HG02642 (cell line): Measurements from ENCODE around the gene TBC1D2B.
A peak's percentile ranks its signal among the peaks of the same experiment; 100 is the strongest.

ENCODE experiments used
- ATAC-seq: cut with Tn5 transposase; IDR thresholded peaks from one replicate; pipeline ENCODE4 v1.9.1; 2021; ENCODE audit warnings: mild to moderate bottlenecking; ENCODE audit not compliant: unreplicated experiment, poor library complexity

The TBC1D2B gene

GRCh38 chr15:78075490-78076230 is 1.9 kb downstream of the TBC1D2B start:
- ATAC-seq, result no peak

GRCh38 chr15:78073046-78073787 is 4.3 kb downstream of the TBC1D2B start:
- ATAC-seq, result no peak

GRCh38 chr15:78072080-78072892 is 5.2 kb downstream of the TBC1D2B start:
- ATAC-seq, result no peak

- no peak for ATAC-seq
Measured at GRCh38 chr15:78071383-78071782, 6.1 kb downstream of the TBC1D2B start.

- no peak for ATAC-seq
Measured at GRCh38 chr15:78070049-78070700, 7.3 kb downstream of the TBC1D2B start.

- ATAC-seq, result no peak
Measured at GRCh38 chr15:78069462-78070029, 8.0 kb downstream of the TBC1D2B start.

- peak; percentile 21 for ATAC-seq
Measured at GRCh38 chr15:78069052-78069414, 8.5 kb downstream of the TBC1D2B start.

GRCh38 chr15:78067328-78068228 is 9.9 kb downstream of the TBC1D2B start:
- no peak for ATAC-seq

GRCh38 chr15:78065973-78066946 is 11.3 kb downstream of the TBC1D2B start:
- peak; percentile 52 for ATAC-seq

GRCh38 chr15:78065284-78065872 is 12.1 kb downstream of the TBC1D2B start:
- ATAC-seq, result no peak

- no peak for ATAC-seq
Measured at GRCh38 chr15:78064544-78064943, 13.0 kb downstream of the TBC1D2B start.

- no peak for ATAC-seq
Measured at GRCh38 chr15:78063970-78064385, 13.5 kb downstream of the TBC1D2B start.

GRCh38 chr15:78063217-78063616 is 14.3 kb downstream of the TBC1D2B start:
- no peak for ATAC-seq

GRCh38 chr15:78061963-78062427 is 15.5 kb downstream of the TBC1D2B start:
- peak; percentile 40 for ATAC-seq

GRCh38 chr15:78060232-78060631 is 17.3 kb downstream of the TBC1D2B start:
- ATAC-seq, result no peak

GRCh38 chr15:78059110-78059839 is 18.2 kb downstream of the TBC1D2B start:
- ATAC-seq, result no peak

GRCh38 chr15:78058401-78058935 is 19.0 kb downstream of the TBC1D2B start:
- no peak for ATAC-seq
